Renal cortical epithelial cell (primary cell): Measurements from ENCODE around the gene PSMA6. TPM values are rescaled to one million over a fixed set of nuclear protein-coding genes. Genes with fewer than 3 reads are reported as not detected.
"Not testable (repeated sequence)": the region's sequence is repeated elsewhere in the genome, so short reads cannot be mapped to it uniquely, and the experiment has no call there.

ENCODE experiments used
- DNase-seq: peaks from one replicate; pipeline ENCODE4 v3.0.0-alpha.2; 2011; ENCODE audit warnings: low read depth
- total RNA-seq: library from RNA; depleted of rRNA; stranded (reverse); fragments of >200 nt; gene quantifications from 2 replicates; pipeline ENCODE4 v1.2.3, GENCODE V29; 2014

PSMA6 gene
- total RNA-seq = 160 and 568 TPM in 2 replicates

DNA sequence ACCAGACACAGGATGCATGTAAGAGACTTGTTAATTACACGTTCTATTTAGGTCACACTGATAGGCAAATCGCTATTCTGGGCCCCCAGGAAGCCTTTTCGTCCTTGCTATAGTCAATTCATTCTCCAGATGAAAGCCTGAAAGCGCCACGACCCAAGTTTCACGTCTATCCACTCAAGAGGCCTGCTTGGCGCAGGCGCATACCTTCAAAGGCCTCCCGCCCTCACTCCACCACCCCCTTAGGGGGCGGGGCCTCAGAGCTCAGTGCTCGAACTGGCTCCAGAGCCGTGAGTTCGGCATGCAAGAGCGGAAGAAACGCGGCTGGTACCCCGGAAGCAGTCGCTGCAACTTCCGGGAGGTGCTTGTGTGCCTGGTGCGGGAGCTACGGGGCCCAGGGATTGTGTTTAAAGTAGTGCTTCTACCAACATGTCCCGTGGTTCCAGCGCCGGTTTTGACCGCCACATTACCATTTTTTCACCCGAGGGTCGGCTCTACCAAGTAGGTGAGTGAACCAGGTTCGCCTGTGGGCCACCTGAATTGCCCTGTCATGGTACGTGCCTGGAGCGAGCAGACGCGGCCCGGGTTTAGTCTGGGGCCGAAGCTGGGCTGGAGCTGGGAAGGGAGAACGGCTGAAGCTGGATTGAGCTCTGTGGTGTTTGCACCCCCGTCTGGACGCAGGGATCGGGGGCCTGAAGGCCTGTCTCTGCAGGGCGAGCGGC is at the start of gene PSMA6:
Gene PSMA6 (plus strand): TSS at position 332 of the 719 bp plus-strand sequence. CDS start 95 bp downstream, at position 427.
- DNase-seq = peak; percentile 97

DNA sequence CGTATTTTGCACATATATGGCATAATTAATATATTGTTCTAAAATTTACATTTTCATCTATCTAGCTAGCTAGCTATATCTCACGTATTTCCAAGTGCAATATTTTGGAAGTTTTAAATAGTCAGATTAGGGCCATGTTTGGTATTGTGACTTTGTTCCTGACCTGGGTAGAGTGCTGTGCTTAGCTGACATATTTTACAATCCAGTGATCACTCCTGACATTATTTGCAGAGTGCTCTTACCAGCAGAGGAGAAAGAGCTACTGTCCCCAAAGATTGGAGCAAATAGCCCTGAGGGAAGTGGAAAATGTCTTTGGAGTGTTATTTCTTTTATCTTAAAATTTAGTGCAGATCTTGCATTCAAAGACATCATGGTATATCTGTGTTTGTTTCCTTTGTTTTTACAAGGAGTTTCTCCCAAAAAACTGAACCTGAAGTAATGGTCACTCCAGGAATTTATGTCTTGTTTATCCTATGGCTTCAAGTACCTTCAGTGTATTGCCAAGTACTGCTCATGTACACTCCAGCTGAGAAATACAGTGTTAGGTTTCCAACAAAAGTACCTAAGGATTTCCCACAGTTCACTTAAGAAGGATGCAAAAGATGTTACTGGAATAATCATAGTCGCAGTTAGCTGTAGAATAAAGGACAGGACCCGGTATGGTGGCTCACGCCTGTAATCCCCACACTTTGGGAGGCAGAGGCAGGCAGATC is 49.4 kb upstream of the PSMA6 start:
- no peak for DNase-seq

DNA sequence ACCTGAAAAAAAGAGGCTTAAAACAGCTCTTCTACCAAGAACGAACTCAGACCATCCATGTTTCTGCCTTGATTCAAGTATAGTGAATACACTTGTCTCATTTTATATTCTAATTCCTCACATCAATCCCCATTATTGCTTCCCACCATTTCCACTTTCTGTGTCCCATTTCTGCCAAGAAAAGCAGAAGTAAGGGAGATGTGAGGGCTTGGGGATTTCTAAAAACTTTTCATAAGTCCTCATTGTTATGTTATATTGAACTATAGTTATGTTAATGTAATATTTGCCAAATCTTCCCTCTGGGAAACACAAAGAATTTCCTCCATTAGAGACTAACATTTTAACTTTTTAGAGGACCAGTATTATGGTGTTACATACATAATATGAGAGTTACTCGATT is 48.2 kb upstream of the PSMA6 start:
- DNase-seq = no peak

DNA sequence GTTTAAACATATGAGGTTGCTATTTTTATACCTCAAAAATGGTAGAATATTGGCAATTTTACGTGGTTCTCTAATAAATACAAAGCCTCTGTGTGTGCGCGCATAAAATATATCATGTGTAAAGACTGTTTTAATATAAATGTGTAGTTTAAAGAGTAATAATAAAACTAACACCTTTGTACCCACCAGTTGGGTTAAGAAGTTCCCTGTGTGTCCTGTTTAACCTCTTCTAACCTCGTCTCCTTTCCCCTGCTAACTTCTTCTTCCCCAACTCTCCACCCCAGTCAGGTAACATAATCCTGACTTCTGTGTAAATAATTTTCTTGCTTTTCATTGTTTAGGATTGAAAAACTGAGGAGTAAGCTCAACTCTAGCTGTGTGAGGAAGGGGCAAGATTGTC is 47.6 kb upstream of the PSMA6 start:
- no peak for DNase-seq

DNA sequence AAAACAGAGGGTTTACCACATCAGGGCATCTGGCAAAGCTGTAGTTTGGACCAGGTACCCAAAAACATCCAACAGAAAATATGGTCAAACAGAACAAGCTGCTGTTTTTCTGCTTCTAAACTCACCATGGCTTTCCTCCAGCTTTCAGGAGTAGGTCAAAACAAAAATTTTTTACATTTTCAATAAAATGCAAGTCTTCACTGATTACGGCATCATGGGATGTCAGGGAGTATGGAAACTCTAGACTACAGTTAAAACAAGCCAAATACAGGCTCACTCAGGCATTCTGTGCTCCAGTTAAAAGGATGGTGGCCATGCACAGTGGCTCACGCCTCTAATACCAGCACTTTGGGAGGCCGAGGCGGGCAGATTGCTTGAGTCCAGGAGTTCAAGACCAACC is 47.1 kb upstream of the PSMA6 start:
- DNase-seq = no peak

DNA sequence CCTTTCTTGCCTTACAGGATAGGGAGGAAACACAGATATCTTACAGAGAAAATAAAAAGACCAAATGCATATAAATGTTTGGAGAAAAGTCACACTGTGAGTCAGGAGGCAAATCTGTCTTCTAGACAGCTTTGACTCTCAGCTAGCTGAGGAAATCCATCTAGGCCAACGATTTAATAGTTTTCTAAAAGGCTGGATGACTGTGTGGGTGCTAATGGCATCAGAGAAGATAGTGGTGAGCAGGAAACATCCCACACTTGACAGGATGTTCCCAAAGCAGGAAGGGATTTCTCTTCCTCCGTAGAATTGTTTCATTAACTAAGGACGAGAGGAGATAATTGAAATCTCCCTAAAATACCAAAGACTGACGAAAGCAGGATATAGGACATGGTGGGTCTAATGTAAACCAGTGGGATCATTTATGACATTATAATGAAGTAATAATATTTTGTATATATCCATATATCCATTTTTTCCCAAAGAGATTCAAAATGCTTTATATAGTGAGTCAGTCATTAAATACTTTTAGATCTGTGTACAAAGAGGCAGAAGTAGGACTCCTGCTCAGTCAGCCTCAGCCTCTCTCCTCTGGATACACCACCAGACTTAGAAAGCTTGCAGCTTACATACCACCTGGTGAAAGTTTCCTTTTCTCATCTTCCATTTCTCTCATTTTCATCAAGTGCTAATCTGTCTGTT is 44.3 kb upstream of the PSMA6 start:
- DNase-seq = no peak

DNA sequence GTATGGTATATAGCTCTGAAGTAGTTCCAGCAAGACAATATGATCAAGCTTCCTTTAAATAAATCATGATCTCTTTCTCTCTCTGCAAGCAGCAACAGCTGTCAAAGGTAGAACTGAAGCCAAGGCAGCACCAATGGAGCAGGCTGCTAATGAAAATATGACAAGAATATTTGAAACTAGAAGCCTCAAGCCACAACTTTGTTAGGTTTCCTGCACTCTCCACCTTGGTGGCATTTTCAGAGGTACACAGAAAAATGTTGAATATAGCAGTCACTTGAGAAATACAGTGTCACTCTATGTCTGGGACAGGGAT is 43.8 kb upstream of the PSMA6 start:
- DNase-seq = no peak

DNA sequence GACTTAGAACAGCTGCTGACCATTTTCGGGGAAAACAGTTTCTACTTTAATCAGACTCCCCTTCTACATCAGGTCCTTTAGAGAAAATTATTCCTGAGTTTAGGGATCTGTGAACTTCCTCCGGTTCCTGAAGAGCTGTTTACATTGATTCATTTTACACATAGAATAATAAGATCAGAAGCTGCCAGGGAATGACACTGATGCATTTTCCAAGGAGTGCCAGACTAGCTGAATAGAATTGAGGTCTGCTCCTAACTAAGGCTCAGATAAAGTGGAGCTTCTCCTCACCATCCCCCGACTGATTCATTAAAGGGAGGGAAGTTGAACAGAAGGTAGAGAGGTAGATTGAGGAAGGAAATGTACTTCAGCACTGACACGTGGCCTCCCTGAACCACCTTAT is 41.9 kb upstream of the PSMA6 start:
- DNase-seq = no peak

DNA sequence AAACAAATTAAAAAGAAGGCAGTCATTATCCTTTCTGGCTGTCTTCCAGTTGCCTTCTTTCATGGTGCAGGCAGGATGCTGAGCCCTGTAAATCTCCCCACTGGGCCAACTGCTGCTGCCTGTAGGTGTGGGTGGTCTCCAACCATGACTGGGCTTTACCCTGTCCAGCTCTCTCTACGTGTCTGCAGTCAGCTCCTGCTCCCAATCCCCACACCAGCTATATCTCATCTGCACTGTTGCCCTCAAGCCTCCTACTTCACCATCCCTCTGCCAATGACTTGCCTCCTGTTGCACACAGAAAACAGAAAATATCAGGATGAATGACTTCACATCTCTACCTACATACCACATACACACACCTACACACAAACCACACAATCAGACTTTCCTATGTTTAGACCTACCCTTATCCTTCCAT is 39.7 kb upstream of the PSMA6 start:
- no peak for DNase-seq

DNA sequence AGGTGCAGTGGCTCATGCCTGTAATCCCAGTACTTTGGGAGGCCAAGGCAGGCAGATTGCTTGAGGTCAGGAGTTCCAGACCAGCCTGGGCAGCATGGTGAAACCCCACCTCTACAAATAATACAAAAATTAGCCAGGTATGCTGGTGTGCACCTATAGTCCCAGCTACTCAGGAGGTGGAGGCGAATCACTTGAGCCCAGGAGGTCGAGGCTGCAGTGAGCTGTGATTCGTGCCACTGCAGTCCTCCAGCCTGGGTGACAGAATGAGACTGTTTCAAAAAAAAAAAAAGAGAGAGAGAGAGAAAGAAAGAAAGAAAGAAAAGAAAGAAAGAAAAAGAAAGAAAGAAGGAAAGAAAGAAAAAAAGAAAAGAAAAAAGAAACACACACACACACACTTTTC is 39.1 kb upstream of the PSMA6 start:
- DNase-seq = not testable (repeated sequence)

DNA sequence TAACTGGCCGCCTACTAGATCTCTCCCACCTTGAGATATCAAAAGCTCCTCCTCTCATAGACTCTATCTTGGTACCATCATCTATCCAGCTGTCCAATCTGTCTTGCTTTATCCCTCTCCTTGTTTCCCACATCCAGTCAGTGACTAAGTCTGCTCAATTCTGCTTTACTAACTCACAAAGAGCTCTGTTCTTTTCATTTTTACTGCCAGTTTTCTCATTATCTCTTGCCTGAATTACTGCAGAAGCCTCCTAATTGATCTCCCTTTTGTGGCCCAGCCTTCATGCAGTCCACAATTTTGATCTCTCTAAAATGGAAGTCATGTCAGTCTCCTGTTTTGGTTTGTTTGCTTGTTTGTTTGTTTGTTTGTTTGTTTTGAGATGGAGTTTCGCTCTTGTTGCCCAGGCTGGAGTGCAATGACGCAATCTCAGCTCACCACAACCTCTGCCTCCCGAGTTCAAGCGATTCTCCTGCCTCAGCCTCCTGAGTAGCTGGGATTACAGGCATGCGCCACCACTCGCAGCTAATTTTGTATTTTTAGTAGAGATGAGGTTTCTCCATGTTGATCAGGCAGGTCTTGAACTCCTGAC is 38.1 kb upstream of the PSMA6 start:
- DNase-seq = not testable (repeated sequence)

DNA sequence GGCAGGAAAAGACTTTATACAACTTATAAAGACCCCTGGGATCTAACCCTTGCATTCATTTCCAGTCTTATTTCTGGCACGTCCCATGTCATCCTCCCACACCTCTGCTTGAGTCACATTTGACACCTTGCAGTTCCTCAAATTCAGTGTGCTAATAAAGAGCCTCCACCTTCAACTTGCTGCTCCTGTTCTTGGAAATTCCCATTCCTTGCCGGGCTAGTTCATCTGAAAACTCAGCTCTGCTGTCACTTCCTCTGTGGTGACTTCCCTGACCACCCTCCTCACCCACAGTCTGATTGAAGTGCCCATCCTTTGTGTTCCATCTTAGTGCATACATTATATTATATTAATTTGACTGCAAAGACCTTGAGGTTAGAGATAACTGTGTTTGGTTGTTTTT is 37.4 kb upstream of the PSMA6 start:
- DNase-seq = no peak

DNA sequence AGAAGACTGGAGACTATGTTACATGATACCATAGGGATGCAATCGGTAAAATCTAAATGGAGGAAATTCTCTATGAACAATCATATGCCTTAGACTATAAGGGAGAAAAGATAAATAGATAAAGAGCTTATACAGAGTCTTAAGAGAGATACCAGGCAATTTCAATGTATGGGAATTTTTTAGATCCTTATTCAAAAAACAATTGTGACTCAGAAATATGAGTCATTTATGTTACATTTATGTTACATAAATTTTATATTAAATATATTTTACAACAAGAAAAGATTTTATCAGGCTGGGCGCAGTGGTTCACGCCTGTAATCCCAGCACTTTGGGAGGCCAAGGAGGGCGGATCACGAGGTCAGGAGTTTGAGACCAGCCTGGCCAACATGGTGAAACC is 36.5 kb upstream of the PSMA6 start:
- no peak for DNase-seq

DNA sequence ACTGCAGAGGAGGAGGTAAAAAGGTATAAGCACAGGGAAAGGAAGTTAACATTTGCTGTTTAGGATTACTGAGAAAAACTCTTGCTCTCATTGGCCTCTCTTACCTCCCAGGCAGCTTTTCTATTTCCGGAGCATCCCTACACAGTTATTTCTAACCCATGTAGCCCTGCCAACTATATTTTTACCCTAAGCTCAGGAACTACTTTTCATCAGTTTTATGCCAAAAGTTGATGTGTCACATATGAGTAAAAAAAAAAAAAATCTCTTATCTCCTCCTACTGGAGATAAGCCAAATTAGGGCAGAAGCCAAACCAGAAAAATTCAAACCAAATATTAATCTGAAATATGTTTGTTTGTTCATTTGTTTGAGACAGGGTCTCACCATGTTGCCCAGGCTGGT is 34.4 kb upstream of the PSMA6 start:
- DNase-seq = no peak

DNA sequence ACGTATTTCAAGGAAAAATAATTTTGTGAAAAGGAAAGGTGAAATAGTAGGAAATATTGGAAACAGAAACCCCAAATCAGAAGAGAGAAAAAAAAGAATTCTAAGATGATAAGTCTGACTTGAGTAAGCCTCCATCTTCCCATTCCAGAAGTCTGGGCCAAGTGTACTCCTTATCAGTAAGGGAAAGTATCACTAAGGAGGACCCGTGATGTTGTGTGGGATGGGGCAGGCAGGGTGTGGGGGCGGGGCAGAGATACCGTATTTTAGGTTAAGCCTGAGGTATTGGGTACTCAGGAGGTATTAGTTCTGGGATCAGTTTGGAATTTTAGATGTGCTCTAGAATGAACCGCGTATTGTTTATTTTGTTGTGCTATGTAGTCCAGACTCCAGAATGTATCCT is 33.8 kb upstream of the PSMA6 start:
- DNase-seq = no peak

DNA sequence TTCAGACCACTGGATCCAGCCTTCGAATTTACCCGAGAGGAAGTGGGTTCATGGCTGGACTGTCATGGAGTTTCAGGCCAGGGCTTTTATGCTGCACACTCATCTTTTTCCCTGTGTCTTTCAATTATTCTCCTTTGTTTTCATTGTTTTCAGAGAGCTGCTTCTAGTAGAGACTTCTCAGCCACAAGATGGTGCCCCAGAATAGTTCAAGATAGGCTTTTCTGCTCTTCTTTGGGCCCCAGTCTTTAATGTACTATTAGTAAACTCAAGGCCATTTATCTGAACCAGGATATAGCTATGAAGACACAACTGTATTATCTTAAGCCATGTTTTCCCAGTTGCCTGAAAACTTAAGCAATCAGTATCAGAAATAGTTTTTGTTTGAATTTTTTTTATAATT is 30.4 kb upstream of the PSMA6 start:
- DNase-seq = peak; percentile 45

DNA sequence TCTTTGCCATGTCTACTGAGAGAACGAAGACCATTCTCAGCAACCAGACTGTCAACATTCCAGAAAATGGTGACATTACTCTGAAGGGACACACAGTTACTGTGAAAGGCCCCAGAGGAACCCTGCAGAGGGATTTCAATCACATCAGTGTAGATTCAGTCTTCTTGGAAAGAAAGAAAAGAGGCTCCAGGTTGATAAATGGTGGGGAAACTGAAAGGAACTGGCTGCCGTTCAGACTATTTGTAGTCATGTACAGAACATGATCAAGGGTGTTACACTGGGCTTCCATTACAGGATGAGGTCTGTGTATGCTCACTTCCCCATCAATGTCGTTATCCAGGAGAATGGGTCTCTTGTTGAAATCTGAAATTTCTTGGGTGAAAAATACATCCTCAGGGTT is 29.7 kb upstream of the PSMA6 start:
- no peak for DNase-seq

DNA sequence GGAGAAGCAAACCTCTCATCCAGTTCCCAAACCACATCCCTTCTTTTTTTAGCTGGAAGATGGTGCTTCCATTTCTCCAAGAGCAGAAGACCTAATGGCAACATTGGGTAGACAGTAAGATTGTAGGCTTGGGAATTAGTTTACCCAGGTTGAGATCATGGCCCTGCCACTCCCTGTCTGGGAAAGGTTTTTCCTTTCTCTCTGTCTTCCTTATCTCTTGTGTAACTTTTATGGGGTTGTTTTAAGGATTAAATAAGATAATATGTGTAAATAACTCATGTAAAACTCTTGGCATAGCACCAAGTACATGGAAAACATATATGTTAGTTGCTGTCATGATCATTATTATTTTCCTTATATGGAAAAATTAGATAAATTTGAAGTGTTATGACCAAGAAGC is 23.2 kb upstream of the PSMA6 start:
- DNase-seq = no peak

DNA sequence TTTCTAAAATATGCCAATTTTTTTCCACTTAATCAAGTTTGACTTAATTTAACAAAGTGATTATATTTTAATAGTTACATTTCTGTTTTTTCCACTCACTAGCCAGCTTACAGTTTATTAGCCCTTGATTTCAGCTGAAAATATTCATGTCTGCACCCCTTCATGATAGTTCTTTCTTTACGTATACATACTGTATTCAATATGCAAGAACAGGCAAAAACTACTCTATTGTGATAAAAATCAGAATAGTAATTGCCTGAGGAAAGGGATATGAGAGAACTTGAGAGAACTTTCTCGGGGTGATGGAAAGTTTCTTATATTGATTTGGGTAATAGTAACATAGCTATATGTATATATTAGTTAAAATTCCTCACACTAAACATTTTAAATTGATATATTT is 17.4 kb upstream of the PSMA6 start:
- no peak for DNase-seq

DNA sequence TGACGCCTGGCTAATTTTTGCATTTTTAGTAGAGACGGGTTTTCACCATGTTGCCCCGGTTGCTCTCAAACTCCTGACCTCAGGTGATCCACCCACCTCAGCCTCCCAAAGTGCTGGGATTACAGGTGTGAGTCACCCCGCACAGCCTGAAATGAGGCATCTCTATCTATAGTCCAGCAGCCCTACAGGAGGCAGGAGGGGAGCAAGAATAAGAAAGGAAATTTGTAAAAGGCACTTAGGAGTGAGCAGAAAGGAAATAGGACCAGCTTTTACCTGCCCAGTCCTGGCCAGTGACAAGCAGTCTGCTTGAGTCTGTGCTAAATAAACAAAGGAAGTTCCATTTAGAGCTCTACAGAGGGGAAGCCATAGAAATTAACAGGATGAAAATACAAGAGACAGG is 15.0 kb upstream of the PSMA6 start:
- no peak for DNase-seq

DNA sequence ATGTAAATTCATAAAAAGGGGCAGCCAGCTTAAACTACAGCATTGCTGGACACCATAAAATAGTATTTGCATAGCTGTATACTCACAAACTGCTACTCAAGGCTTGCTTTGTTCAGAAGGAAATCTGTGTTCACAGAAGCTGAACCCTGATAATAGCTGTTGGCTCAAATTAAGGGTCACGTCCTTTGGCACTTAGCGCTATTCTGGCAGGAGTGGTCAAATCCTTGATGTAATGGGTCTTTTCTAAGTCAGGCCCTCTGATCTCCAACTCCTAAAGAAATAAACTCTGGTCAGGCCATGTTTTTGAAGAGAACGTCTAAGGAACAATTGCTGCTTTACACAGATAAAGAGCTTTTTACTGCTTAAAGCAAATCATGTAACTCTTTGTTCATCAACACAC is 12.8 kb upstream of the PSMA6 start:
- DNase-seq = no peak

DNA sequence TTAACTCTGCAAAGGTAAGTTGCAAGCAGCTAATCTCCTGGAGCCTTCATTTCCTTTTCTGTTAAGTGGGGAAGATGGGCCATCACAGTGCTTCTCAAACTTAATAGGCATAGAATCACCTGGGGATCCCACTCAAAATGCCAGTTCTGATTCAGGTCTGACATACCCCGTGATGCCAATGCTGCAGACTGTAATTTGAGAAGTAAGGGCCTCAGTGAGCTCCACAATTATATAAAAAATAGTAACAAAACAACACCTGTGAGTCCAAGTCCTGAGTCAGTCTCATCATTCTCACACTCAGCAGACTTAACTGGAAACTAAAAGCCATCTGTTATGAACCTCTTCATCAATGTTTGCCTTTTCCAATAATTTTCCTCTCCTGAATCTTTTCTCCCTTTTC is 10.8 kb upstream of the PSMA6 start:
- no peak for DNase-seq

DNA sequence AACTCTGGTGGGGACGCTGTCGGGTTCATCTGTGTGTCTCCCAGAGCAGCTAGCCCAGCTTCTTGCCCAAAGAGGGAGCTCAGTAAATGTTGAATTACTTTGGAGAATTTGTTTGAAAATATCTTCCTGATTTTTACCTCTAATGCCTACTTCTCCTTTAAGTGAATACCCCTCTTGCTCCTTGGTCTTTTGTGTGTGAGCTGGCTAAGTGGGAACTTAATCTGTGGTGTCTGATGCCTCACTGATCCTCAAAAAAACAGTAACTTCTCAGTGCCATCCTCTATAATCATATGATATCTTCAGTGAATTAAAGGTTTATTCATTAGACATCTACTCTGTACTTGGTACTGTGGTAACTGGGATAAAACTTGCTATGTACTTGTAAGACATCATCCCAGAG is 7.7 kb upstream of the PSMA6 start:
- DNase-seq = no peak
